Forelimb muscle (tissue), 1 donor: Measurements from ENCODE around the gene PUS7. TPM values are rescaled to one million over a fixed set of nuclear protein-coding genes. Genes with fewer than 3 reads are reported as not detected.
"Not testable (repeated sequence)": the region's sequence is repeated elsewhere in the genome, so short reads cannot be mapped to it uniquely, and the experiment has no call there.

Experiments used
- DNase-seq: peaks from one replicate; pipeline ENCODE4 v3.0.0-alpha.2; 2013; ENCODE audit warnings: low read depth
- polyA plus RNA-seq: library from polyadenylated mRNA; unstranded; fragments of 120-200 nt; gene quantifications from one replicate; pipeline ENCODE4 v1.2.1, GENCODE V29; 2013; ENCODE audit not compliant: insufficient read length

PUS7 gene
- polyA plus RNA-seq, 1 donor, result 12.9 TPM

DNA sequence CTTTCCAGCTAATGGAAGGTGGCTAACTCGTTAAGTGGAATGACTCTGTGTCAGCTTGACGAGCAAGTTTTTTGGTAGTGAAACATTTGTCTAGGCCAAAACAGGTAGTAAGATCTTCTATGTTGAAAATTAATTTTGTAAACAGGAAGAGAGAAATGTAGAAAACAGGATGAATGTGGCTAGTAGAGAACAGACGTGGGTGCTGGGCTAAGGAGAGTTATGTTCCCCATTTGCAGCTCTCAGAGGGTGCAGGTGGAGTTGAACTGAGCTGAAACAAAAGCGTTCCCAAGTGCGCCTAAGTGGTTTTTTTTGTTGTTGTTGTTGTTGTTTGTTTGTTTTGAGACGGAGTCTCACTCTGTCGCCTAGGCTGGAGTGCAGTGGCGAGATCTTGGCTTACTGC, 73.9 kb downstream of the PUS7 start:
- no peak for DNase-seq

- no peak for DNase-seq
Observed at GRCh38 chr7:105444342-105444987, 77.6 kb downstream of the PUS7 start.

DNA sequence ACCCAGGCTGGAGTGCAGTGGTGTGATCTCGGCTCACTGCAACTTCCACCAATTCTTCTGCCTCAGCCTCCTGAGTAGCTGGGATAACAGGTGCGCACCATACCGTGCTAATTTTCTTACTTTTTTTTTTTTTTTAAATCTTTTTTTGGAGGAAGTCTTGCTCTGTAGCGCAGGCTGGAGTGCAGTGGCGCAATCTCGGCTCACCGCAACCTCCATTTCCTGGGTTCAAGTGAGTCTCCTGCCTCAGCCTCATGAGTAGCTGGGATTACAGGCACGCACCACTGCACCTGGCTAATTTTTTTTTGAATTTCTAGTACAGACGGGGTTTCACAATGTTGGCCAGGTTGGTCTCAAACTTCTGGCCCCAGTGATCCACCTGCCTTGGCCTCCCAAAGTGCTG, 79.9 kb downstream of the PUS7 start:
- DNase-seq, result not testable (repeated sequence)

DNA sequence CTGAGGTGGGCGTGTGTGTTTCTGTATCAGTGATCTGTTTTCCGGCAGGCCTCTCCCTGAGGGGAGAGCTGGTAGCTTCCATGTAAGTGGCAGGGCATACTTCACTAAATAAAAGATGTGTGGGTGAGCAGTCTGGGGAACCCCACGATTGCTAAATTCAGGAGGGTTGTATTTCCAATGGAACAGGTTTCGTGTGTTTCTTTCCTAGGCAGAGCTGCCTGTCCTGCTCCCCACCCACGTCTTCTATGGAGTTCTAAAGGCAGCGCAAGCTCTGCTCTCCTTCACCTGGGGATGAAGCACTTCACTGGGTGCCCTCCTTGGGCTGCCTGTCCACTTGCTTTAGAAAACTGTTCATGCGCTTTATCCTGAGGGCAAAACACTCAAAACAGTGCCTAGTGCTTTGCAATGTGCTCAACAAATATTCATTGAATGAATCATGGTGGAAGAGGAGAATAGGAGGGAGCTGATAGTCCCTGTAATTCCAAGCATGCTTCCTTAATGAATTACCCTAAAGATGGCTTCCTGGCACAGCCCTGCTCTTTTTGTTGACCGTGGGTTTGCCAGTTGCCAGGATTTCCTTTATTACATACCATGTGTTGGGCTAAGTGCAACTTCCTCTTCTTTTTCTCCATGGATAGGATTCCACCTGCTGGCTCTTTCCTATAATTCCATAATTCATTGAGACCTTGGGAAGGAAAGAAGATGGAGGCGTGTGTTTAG, 82.7 kb downstream of the PUS7 start:
- DNase-seq, result no peak

GRCh38 chr7:105438847-105439173, 83.3 kb downstream of the PUS7 start:
- DNase-seq, result no peak

DNA sequence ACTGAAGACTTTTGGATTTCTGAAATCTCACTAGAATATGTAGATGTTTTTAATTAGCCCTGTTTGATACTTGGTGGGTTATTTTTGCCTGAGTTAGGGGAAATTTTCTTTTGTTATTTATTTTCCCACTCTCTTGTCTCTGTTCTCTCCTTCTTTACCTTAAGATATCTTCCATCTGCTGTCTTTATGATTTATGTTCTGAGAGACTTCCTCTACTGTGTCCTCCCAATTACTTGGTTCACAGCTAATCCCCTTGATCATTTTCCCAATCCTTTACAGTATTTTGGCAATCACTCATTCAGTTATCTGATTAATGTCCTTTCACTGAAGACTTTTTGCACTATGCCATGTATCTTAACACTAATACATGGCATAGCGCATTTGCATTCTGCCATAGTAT, 83.8 kb downstream of the PUS7 start:
- DNase-seq, result no peak

DNA sequence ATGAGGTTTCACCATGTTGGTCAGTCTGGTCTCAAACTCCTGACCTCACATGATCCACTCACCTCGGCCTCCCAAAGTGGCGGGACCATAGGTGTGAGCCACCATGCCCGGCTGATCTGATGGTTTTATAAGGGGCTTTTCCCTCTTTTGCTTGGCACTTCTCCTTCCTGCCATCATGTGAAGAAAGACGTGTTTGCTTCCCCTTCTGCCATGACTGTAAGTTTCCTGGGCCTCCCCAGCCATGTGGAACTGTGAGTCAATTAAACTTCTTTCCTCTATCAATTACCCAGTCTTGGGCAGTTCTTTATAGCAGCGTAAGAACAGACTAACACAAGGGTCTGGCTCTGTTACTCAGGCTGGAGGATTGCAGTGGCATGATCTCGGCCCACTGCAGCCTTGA, 84.7 kb downstream of the PUS7 start:
- DNase-seq, result not testable (repeated sequence)

GRCh38 chr7:105429746-105430612, 92.1 kb downstream of the PUS7 start:
- no peak for DNase-seq

- DNase-seq, result no peak
Observed at GRCh38 chr7:105426606-105427146, 95.4 kb downstream of the PUS7 start.

- DNase-seq, result no peak
Observed at GRCh38 chr7:105423987-105424386, 98.1 kb downstream of the PUS7 start.

- DNase-seq, result no peak
Observed at GRCh38 chr7:105413887-105414437, 108.1 kb downstream of the PUS7 start.

GRCh38 chr7:105410774-105411173, 111.3 kb downstream of the PUS7 start:
- DNase-seq, result not testable (repeated sequence)

- DNase-seq, result not testable (repeated sequence)
Observed at GRCh38 chr7:105409775-105410174, 112.3 kb downstream of the PUS7 start.

DNA sequence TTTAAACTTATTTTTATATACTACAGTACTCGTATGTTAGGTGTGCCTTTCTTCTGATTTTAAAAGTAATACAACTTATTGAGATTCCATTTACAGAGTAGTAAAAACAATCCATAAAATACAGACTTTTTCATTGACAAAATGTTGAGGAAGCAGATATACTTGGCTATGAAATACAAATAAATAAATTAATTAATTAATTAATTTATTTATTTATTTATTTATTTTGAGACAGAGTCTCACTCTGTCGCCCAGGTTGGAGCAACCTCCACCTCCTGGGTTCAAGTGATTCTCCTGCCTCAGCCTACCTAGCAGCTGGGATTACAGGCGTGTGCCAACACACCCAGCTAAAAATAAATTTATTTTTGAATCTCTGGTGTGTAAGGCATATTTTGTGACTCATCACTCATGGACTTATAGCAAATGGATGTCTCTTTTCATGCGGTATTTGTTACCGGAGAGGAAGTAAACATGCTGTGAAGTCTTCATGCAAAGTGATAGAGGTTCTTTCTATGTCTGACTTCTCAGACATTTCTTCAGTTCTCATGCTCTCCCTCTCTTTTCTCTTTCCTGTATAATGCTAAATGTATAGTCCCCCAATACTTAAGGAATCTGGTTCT, 113.2 kb downstream of the PUS7 start:
- DNase-seq, result no peak

Other genes with a start within 250 kb of the PUS7 start
- 34.9 TPM for gene SRPK2, start 133.3 kb downstream of the PUS7 start, polyA plus RNA-seq
- 21.3 TPM for gene RINT1, start 9.9 kb upstream of the PUS7 start, polyA plus RNA-seq
- gene EFCAB10, start 59.2 kb upstream of the PUS7 start, polyA plus RNA-seq, result 1.4 TPM